ENCODE measurements around the gene EIF4B. TPM values are rescaled to one million over a fixed set of nuclear protein-coding genes. Genes with fewer than 3 reads are reported as not detected.

The EIF4B gene
- total and polyA plus RNA-seq, 2 of the 13 experiments (the other 11 are each of a cell fraction or from before 2014, with no cell fraction given): 416 to 548 TPM

GRCh38 chr12:53005986-53006809 lies at the start of gene EIF4B (continued):
- TF ChIP-seq, protein P1, sequence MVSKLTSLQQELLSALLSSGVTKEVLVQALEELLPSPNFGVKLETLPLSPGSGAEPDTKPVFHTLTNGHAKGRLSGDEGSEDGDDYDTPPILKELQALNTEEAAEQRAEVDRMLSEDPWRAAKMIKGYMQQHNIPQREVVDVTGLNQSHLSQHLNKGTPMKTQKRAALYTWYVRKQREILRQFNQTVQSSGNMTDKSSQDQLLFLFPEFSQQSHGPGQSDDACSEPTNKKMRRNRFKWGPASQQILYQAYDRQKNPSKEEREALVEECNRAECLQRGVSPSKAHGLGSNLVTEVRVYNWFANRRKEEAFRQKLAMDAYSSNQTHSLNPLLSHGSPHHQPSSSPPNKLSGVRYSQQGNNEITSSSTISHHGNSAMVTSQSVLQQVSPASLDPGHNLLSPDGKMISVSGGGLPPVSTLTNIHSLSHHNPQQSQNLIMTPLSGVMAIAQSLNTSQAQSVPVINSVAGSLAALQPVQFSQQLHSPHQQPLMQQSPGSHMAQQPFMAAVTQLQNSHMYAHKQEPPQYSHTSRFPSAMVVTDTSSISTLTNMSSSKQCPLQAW (CRISPR knock-in tag; IDR thresholded peaks at IDR 0.05): peak; percentile 77; the same call in 1 of the 2 replicates
- TF ChIP-seq ZNF251 (CRISPR knock-in tag; IDR thresholded peaks at IDR 0.05) (no peak), DBP (CRISPR knock-in tag; IDR thresholded peaks at IDR 0.05; ENCODE audit: not compliant biosample characterization) (no peak), STAG1 (CRISPR knock-in tag; IDR thresholded peaks at IDR 0.05) (no peak), ZBTB21 (CRISPR knock-in tag; IDR thresholded peaks at IDR 0.05) (peak; percentile 76; the same call in 1 of the 2 replicates), STAT6 (CRISPR knock-in tag; IDR thresholded peaks at IDR 0.05; ENCODE audit: borderline replicate concordance) (no peak), ZNF430 (CRISPR knock-in tag; IDR thresholded peaks at IDR 0.05) (peak; percentile 89), NFE2 (CRISPR knock-in tag; IDR thresholded peaks at IDR 0.05) (no peak), ZNF790 (CRISPR knock-in tag; IDR thresholded peaks at IDR 0.05; ENCODE audit: borderline replicate concordance) (no peak; the same call in 1 of the 2 replicates), ZNF230 (CRISPR knock-in tag; IDR thresholded peaks at IDR 0.05) (no peak; the same call in 1 of the 2 replicates), SNAPC2 (CRISPR knock-in tag; IDR thresholded peaks at IDR 0.05) (peak; percentile 85; the same call in 1 of the 2 replicates), RNF2 (conservative IDR thresholded peaks at IDR 0.05; ENCODE audit: low read depth) (no peak), ZNF253 (CRISPR knock-in tag; IDR thresholded peaks at IDR 0.05; ENCODE audit: borderline replicate concordance) (no peak), ZNF232 (CRISPR knock-in tag; IDR thresholded peaks at IDR 0.05; ENCODE audit: borderline replicate concordance) (no peak), IRF2 (CRISPR knock-in tag; IDR thresholded peaks at IDR 0.05) (no peak; the same call in 1 of the 2 replicates), ZNF883 (CRISPR knock-in tag; IDR thresholded peaks at IDR 0.05; ENCODE audit: not compliant biosample characterization) (no peak), KDM5A (IDR thresholded peaks at IDR 0.05; ENCODE audit: borderline replicate concordance, low read length) (peak; percentile 93), ZSCAN25 (CRISPR knock-in tag; IDR thresholded peaks at IDR 0.05) (0 out of 2 replicates have a peak, but pooled peaks have one; percentile 11), SP140L (CRISPR knock-in tag; IDR thresholded peaks at IDR 0.05; ENCODE audit: borderline replicate concordance) (peak; percentile 8; the same call in 1 of the 2 replicates)
- TF ChIP-seq, protein P2, sequence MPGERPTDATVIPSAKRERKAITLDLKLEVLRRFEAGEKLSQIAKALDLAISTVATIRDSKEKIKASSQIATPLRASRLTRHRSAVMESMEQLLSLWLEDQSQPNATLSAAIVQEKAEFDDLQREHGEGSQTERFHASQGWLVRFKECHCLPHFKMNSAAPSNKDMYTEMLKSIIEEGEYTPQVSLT (CRISPR knock-in tag; IDR thresholded peaks at IDR 0.05; ENCODE audit: borderline replicate concordance, low read depth): no peak; the same call in 1 of the 2 replicates
- TF ChIP-seq, protein P3, sequence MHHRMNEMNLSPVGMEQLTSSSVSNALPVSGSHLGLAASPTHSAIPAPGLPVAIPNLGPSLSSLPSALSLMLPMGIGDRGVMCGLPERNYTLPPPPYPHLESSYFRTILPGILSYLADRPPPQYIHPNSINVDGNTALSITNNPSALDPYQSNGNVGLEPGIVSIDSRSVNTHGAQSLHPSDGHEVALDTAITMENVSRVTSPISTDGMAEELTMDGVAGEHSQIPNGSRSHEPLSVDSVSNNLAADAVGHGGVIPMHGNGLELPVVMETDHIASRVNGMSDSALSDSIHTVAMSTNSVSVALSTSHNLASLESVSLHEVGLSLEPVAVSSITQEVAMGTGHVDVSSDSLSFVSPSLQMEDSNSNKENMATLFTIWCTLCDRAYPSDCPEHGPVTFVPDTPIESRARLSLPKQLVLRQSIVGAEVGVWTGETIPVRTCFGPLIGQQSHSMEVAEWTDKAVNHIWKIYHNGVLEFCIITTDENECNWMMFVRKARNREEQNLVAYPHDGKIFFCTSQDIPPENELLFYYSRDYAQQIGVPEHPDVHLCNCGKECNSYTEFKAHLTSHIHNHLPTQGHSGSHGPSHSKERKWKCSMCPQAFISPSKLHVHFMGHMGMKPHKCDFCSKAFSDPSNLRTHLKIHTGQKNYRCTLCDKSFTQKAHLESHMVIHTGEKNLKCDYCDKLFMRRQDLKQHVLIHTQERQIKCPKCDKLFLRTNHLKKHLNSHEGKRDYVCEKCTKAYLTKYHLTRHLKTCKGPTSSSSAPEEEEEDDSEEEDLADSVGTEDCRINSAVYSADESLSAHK (CRISPR knock-in tag; IDR thresholded peaks at IDR 0.05; ENCODE audit: borderline replicate concordance): no peak
